GM19025 (cell line): ENCODE measurements around the gene CFAP92.
"Not testable (repeated sequence)": the region's sequence is repeated elsewhere in the genome, so short reads cannot be mapped to it uniquely, and the experiment has no call there.

Source experiments
- ATAC-seq: cut with Tn5 transposase; IDR thresholded peaks from one replicate; pipeline ENCODE4 v1.9.1; 2021; ENCODE audit warnings: mild to moderate bottlenecking, low read depth, moderate library complexity; ENCODE audit not compliant: unreplicated experiment

The CFAP92 gene

GRCh38 chr3:128907706-128908445, 86.0 kb downstream of the CFAP92 start:
- no peak for ATAC-seq

- ATAC-seq = no peak
These were observed 86.9 kb downstream of the CFAP92 start for GRCh38 chr3:128906804-128907525.

GRCh38 chr3:128906031-128906803, 87.7 kb downstream of the CFAP92 start:
- ATAC-seq = no peak

GRCh38 chr3:128903501-128903900, 90.4 kb downstream of the CFAP92 start:
- ATAC-seq = no peak

GRCh38 chr3:128902426-128902825, 91.5 kb downstream of the CFAP92 start:
- no peak for ATAC-seq

- ATAC-seq = no peak
These were observed 97.8 kb downstream of the CFAP92 start for GRCh38 chr3:128895843-128896697.

GRCh38 chr3:128889139-128889894, 104.6 kb downstream of the CFAP92 start:
- no peak for ATAC-seq

- ATAC-seq = no peak
These were observed 108.9 kb downstream of the CFAP92 start for GRCh38 chr3:128884992-128885391.

GRCh38 chr3:128882719-128883118, 111.2 kb downstream of the CFAP92 start:
- ATAC-seq = no peak

- ATAC-seq = no peak
These were observed 112.3 kb downstream of the CFAP92 start for GRCh38 chr3:128881576-128881975.

- not testable (repeated sequence) for ATAC-seq
These were observed 113.4 kb downstream of the CFAP92 start for GRCh38 chr3:128880455-128880854.

- no peak for ATAC-seq
These were observed 113.9 kb downstream of the CFAP92 start for GRCh38 chr3:128879991-128880390.

- peak; percentile 91 for ATAC-seq
These were observed 114.5 kb downstream of the CFAP92 start, which contains the start of gene ACAD9 for GRCh38 chr3:128879125-128879969. Gene ACAD9 (plus strand): TSS chr3:128879620. CDS start chr3:128879692, 72 bp downstream.

- ATAC-seq = peak; percentile 2
These were observed 115.2 kb downstream of the CFAP92 start for GRCh38 chr3:128878556-128879124.

GRCh38 chr3:128878011-128878457, 115.8 kb downstream of the CFAP92 start:
- no peak for ATAC-seq

GRCh38 chr3:128875556-128876120, 118.2 kb downstream of the CFAP92 start:
- no peak for ATAC-seq

GRCh38 chr3:128874481-128875180, 119.2 kb downstream of the CFAP92 start:
- ATAC-seq = no peak
